Activated CD8-positive, alpha-beta T cell treated with anti-CD3 and anti-CD28 coated beads for 36 hours (primary cell): ENCODE results near the gene AUTS2. TPM values are rescaled to one million over a fixed set of nuclear protein-coding genes. Genes with fewer than 3 reads are reported as not detected.

ENCODE experiments used
- ATAC-seq: fragments of 200-7000 bp; cut with Tn5 transposase; one replicate; pipeline ENCODE4 v1.10.0; 2021; ENCODE audit warnings: mild to moderate bottlenecking, moderate library complexity
- CTCF ChIA-PET: fragments of 350-600 bp; sonication (Branson Sonifier 250); formaldehyde crosslinking; loops from one replicate; lab custom pipeline; 2021; ENCODE audit warnings: antibody characterized with exemption; lab: Charles Lee
- POLR2A ChIA-PET: fragments of 350-600 bp; sonication (Branson Sonifier 250); formaldehyde crosslinking; loops from one replicate; lab custom pipeline; 2021; ENCODE audit warnings: antibody characterized with exemption; lab: Charles Lee
- DNase-seq: peaks from one replicate; pipeline ENCODE4 v3.0.0-alpha.2; 2020
- H3K27ac Mint-ChIP-seq: one replicate; pipeline ENCODE4 v1.8.0; 2021; ENCODE audit warnings: mild to moderate bottlenecking, mixed read lengths
- H3K27me3 Mint-ChIP-seq: one replicate; pipeline ENCODE4 v1.8.0; 2021; ENCODE audit warnings: mixed read lengths
- H3K36me3 Mint-ChIP-seq: one replicate; pipeline ENCODE4 v1.8.0; 2021; ENCODE audit warnings: low read depth, mixed read lengths
- H3K4me1 Mint-ChIP-seq: one replicate; pipeline ENCODE4 v1.8.0; 2021; ENCODE audit warnings: low read depth, mixed read lengths
- H3K4me3 Mint-ChIP-seq: one replicate; pipeline ENCODE4 v1.8.0; 2021; ENCODE audit warnings: mild to moderate bottlenecking, moderate library complexity, mixed read lengths
- H3K9me3 Mint-ChIP-seq: one replicate; pipeline ENCODE4 v1.8.0; 2021; ENCODE audit warnings: mixed read lengths
- intact Hi-C: fragments of 100-400 bp; cut with micrococcal nuclease; formaldehyde crosslinking; loops from one replicate; pipeline ENCODE4 v1.10.0; 2022
- total RNA-seq, 2 experiments: library from RNA; stranded (reverse); gene quantifications; one replicate each; pipeline ENCODE4 v1.2.3, GENCODE V29; 2021
- TF ChIP-seq, protein P1 (sequence below): fragments of 200-600 bp; IDR thresholded peaks from one replicate; pipeline ENCODE4 v1.8.0; 2022; ENCODE audit warnings: antibody characterized with exemption, mild to moderate bottlenecking

Gene AUTS2
- total RNA-seq, 2 experiments from 2014 or later, result 3.1 to 3.3 TPM

GRCh38 chr7:69676247-69676646, 78.0 kb downstream of the AUTS2 start:
- H3K27ac Mint-ChIP-seq, result no peak overlapping the region
- ChIA-PET POLR2A (no interaction called here), CTCF (no interaction called here)
- ATAC-seq (no peak), DNase-seq (no peak)
- peaks cover 2% of the 10 kb centered on the region for H3K27me3 Mint-ChIP-seq
- H3K4me3 Mint-ChIP-seq, result no peak overlapping the region
- TF ChIP-seq, protein P1, sequence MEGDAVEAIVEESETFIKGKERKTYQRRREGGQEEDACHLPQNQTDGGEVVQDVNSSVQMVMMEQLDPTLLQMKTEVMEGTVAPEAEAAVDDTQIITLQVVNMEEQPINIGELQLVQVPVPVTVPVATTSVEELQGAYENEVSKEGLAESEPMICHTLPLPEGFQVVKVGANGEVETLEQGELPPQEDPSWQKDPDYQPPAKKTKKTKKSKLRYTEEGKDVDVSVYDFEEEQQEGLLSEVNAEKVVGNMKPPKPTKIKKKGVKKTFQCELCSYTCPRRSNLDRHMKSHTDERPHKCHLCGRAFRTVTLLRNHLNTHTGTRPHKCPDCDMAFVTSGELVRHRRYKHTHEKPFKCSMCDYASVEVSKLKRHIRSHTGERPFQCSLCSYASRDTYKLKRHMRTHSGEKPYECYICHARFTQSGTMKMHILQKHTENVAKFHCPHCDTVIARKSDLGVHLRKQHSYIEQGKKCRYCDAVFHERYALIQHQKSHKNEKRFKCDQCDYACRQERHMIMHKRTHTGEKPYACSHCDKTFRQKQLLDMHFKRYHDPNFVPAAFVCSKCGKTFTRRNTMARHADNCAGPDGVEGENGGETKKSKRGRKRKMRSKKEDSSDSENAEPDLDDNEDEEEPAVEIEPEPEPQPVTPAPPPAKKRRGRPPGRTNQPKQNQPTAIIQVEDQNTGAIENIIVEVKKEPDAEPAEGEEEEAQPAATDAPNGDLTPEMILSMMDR, result no peak
- H3K4me1 Mint-ChIP-seq, result no peaks in the 10 kb centered on the region
- H3K9me3 Mint-ChIP-seq, result no peaks in the 10 kb centered on the region
- intact Hi-C loops, result no loop called here
- no peaks in the 10 kb centered on the region for H3K36me3 Mint-ChIP-seq

GRCh38 chr7:69677054-69677852, 79.0 kb downstream of the AUTS2 start:
- POLR2A ChIA-PET, result no interaction called here
- Mint-ChIP-seq H3K4me1 (no peaks in the 10 kb centered on the region), H3K4me3 (no peak overlapping the region), H3K27me3 (peaks cover 2% of the 10 kb centered on the region), H3K9me3 (no peaks in the 10 kb centered on the region), H3K36me3 (no peaks in the 10 kb centered on the region), H3K27ac (no peak overlapping the region)
- no peak for DNase-seq
- CTCF ChIA-PET, result interaction anchor here (1.1 kb wide), 1 partner anchor 11 kb away, joined by 3 read pairs; no protein-coding TSS in a partner anchor
- no peak for ATAC-seq
- intact Hi-C loops, result no loop called here
- TF ChIP-seq, protein P1, result no peak

- Mint-ChIP-seq H3K36me3 (no peaks in the 10 kb centered on the region), H3K27ac (no peak overlapping the region), H3K27me3 (peaks cover 2% of the 10 kb centered on the region), H3K9me3 (no peaks in the 10 kb centered on the region), H3K4me3 (no peak overlapping the region), H3K4me1 (no peaks in the 10 kb centered on the region)
- POLR2A ChIA-PET, result no interaction called here
- DNase-seq (no peak), ATAC-seq (no peak)
- TF ChIP-seq, protein P1, result no peak
- CTCF ChIA-PET, result interaction anchor here (1.1 kb wide), 1 partner anchor 10 kb away, joined by 3 read pairs; no protein-coding TSS in a partner anchor
- intact Hi-C loops, result no loop called here
These were observed 79.7 kb downstream of the AUTS2 start for GRCh38 chr7:69677881-69678493.

- Mint-ChIP-seq H3K4me3 (no peak overlapping the region), H3K27ac (no peak overlapping the region), H3K9me3 (no peaks in the 10 kb centered on the region), H3K36me3 (no peaks in the 10 kb centered on the region), H3K27me3 (peaks cover 2% of the 10 kb centered on the region), H3K4me1 (no peaks in the 10 kb centered on the region)
- ChIA-PET CTCF (no interaction called here), POLR2A (no interaction called here)
- intact Hi-C loops, result no loop called here
- no peak for ATAC-seq
- DNase-seq, result no peak
- TF ChIP-seq, protein P1, result no peak
These were observed 80.4 kb downstream of the AUTS2 start for GRCh38 chr7:69678494-69679187.
